Right renal pelvis (tissue), 4 donors: ENCODE measurements around the gene RALGAPA2. TPM values are rescaled to one million over a fixed set of nuclear protein-coding genes. Genes with fewer than 3 reads are reported as not detected.

Source experiments
- DNase-seq, 4 donors: peaks; one replicate each; pipeline ENCODE4 v3.0.0-alpha.2; 2013; ENCODE audit warnings: low read depth in 4 of 4, low spot score in 3 of 4, missing footprints in 1 of 4
- polyA plus RNA-seq, 4 donors: library from polyadenylated mRNA; unstranded; fragments of 120-200 nt; gene quantifications; one replicate each; pipeline ENCODE4 v1.2.1, GENCODE V29; 2013; ENCODE audit not compliant: insufficient read length in 4 of 4

Gene RALGAPA2
- polyA plus RNA-seq, 4 donors = 18.3 to 22.8 (median 19.5) TPM

GRCh38 chr20:20391115-20391514 lies 321.3 kb downstream of the RALGAPA2 start:
- DNase-seq = no peak

GRCh38 chr20:20390393-20390792 lies 322.1 kb downstream of the RALGAPA2 start:
- DNase-seq = no peak

GRCh38 chr20:20386192-20386591 lies 326.3 kb downstream of the RALGAPA2 start:
- no peak for DNase-seq

GRCh38 chr20:20375862-20376261 lies 336.6 kb downstream of the RALGAPA2 start:
- no peak for DNase-seq

DNA sequence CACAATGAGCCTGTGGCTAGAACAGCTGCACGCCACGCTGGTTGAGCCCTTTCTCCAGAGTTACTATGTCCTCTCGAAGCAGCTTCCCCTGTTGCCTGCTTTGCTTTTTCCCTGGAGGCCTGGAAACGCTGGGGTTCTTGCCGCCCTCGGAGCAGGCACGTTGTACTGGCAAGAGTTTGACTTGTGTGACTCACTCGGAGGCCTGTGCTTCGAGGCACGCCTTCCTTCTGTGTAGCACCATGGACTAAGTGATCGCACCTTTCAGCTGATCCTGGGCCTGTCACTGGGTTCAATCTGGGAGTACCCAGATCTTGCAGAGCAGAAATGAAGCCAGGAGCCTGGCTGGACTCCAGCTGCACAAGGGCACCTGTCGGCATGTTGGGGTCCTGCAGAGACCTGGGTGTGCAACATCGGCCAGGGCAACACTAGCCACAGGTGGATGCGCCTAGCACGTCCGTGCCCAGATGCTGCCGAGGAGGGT lies 339.3 kb downstream of the RALGAPA2 start:
- DNase-seq = no peak

GRCh38 chr20:20371681-20372080 lies 340.8 kb downstream of the RALGAPA2 start:
- no peak for DNase-seq

GRCh38 chr20:20371083-20371482 lies 341.4 kb downstream of the RALGAPA2 start:
- DNase-seq = no peak

- no peak for DNase-seq
Observed at GRCh38 chr20:20370094-20370575, 342.3 kb downstream of the RALGAPA2 start.

GRCh38 chr20:20369250-20370093 lies 343.0 kb downstream of the RALGAPA2 start:
- no peak for DNase-seq

GRCh38 chr20:20368418-20369249 lies 343.8 kb downstream of the RALGAPA2 start:
- DNase-seq = no peak

DNA sequence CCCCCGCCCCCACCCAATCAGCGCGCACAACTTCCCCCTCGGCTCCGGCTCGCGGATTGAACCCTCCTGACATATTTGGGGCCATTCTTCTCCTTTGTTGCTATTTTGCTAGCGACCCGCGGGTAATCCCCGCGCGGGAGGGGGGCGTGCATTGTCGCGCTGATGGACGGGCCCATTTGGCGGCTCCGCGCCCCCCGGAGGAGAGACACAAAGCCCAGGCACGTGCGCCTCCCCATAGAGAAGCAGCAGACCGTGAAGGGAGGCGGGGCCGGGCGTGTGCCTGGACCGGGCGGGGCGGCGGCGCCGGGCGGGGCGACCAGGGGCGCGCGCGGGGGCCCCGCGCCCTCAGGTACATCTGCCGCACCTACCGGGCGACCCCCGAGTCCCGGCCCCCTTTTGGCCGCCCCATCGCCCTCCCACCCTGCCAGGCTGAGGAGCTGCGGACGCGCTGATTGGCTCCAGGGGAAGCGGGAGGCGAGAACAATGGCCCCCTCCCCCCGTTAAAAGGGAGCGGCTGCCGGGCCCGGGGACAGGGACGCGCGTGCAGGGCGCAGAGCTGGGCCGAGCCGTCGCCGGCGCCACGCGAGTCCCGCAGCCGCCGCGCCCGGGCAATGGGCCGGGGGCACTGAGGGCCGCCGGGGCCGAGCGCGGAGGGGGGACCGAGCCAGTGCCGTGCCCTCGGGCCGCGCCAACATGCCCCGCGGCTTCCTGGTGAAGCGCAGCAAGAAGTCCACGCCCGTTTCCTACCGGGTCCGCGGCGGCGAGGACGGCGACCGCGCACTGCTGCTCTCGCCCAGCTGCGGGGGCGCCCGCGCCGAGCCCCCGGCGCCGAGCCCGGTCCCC lies 344.6 kb downstream of the RALGAPA2 start, which contains the start of gene INSM1:
Gene INSM1 (plus strand): TSS at position 530 of the 843 bp plus-strand sequence. CDS start 164 bp downstream, at position 694.
- DNase-seq = no peak

DNA sequence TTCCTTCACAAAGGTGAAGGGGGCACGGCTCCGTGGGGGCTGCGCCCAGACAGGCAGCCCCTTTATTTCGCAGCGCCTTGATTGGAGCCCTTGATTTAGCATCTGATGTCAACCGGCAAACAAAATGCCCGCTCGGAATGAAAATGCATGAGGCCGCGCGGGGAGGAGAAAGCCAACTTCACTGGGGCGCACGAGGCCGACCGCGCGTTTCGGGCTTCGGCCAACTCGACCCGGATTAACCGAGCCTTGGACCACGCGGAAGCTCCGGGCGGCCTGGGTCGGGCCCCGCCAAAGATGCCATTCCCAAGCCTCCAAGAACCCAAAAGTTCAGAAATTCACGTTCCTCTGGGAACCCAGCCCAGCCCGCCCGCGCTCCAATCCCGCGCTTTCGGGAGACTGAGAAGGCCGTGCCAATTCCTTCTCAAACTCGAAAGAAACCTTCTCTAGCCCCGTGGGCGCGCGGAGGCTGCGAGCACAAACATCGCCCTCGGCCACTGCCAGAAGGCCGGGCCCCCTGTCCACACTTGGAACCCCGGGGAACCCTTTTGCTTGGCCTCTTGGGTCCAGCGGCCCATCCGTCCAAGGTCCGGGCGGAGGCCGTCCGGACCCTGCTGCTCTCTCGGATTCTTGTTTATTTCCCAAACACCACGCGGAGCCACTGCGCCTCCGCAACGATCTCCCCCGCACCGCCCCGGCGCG lies 345.4 kb downstream of the RALGAPA2 start:
- no peak for DNase-seq

- DNase-seq = no peak
Observed at GRCh38 chr20:20366551-20366875, 345.9 kb downstream of the RALGAPA2 start.

DNA sequence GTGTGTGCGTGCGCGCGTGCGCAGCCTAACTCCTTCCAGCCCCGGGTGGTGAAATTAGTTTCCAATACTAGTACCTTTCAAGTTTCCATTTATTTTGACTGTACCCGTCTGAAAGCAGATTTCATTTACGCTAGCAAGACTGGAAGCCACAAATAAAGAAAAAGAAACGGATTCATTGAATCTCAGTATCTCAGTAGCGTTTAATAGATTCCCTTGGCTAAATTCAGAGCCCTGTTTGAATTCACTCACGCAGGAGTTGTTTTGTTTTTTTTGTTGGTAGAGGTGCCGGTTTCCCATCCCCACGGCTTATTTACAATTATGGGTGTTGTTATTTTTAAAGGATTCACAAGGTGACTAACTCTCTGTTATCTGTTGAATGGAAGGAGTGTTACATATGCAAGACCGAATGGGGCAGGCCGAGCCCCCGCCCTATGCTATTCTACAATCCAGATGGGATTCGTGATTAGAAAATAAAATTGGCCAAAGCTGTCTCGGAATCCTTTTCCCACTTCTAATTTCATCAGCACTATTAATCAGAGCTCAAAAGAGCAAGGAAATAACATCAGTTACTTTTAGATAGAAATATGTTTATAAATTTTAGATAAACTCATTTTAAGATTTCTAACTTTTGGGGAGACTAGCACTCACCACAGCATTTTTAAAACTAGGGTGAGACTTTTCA lies 346.8 kb downstream of the RALGAPA2 start:
- no peak for DNase-seq

DNA sequence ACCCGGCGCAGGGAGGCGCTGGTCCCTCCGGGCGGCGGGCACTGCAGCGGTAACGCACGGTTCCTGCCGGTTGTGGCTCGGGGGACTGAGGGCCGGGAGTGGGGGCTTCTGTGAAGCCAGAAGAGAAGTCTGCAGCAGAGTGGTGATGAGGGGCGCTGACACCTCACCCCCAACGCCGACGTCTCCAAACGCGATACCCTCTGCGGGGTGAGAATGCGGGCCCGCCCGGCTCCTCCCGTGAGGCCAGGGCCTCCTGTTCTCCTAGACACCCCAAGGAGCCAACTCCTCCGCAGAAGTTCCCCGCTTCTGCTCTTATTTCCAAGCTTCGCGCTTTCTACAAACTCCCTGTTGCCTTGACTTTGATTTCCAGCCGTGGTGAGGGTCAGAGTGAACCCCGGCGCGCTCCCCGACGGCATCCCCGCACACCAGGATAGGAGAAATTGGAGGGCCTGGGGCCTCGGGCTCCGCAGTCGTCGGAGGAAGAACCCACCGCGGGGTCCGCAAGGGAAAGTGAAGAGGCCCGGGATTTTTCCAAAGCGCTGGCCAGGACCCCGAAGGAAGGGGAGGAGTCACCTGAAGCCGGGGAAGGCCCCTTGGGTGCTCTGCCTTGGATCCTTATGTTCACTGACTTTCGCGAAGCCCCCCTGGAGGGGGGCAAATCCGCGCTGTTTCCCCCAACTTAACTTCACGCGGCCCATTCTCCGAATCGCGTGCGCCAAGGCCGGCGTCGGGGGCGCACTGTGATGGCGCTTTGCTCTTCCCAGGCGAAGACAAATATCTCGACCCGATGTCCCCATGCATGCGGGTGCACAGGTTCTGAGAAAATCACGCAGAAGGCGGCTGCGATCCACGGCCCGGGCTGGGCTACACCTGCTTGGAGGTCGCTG lies 347.6 kb downstream of the RALGAPA2 start:
- no peak for DNase-seq

DNA sequence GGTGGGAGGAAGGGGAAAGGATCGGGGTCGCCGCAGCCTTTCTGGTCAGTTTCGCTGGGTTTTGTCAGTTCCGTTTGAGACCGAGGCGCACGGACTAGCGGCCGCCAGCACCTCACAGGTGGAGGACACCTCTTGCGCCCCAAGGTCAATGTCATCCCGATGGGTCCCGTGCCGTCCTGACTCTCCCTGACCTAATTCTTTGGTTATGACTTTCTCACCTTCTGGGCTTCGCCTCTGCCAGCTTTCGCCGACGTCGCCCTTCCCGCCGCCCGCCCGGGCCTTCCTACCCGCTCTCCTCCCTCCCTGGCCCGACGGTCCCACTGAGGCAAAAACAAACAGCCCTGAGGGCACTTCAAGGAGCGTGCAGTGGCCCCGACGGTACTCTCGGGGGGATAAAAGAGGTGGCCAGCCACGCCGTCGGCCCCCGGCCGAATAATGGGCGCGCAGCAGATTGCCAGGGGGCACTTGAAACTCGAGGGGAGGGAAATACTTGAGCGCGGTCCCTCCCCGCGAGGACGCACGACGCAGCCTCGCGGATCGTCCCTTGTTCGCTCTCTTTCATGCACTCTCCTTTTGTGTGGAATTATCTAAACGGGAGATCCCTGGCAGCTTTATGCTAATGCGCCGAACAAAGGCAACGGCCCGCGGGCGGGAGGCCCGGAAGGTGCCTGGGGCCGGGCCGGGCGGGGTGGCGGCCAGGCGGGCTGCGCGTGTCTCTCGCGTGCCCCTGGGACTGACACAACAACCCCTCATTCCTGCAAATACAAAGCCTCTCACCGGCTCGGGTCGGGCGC lies 348.4 kb downstream of the RALGAPA2 start:
- no peak for DNase-seq

GRCh38 chr20:20363434-20363798 lies 349.0 kb downstream of the RALGAPA2 start:
- DNase-seq = no peak
